ENCODE results near the gene SPRR2D.
"Not testable (repeated sequence)": the region's sequence is repeated elsewhere in the genome, so short reads cannot be mapped to it uniquely, and the experiment has no call there.

SPRR2D gene

DNA sequence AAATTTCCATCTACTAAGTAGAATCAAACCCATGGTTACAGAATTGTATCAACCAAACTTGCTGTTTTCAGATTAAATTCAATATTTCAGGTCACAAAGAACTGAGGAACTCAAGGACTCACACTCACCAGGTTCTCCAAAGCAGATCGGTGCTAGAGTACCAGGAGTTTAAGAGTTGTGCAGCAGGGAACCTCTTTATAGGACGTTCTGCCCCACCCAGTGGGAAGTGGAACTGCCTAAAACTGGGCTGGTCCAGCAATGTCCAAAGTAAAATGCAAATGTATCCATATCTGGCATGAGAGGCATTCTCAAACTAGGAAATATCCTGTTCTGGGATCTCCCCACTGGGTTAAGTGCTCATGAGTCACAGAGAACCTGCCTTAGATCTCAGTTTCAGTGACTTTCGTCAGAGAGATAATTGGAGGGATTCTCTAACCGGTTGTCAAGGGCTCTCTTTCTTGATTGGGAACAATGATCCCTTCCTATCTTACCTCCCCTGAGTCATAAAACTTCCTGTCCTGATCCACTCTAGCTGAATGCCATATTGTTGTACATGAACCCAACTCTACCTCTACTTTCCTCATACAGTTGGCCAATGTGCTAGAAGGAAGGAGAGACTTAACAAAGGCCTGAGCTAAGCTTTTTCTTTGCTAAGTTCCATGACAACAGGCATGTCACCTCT, at the start of gene SPRR2D:
Gene SPRR2D, minus strand, starts transcription at position 171 of the 682 bp plus-strand sequence. CDS start 774 bp downstream, outside the sequence.
- Histone ChIP-seq H3K36me3 (ENCODE audit: control insufficient read depth, insufficient read depth, low read length, severe bottlenecking) (no peaks in the 10 kb centered on the region), H3K27me3 (replicated peaks; ENCODE audit: control insufficient read depth, insufficient read depth, low read length) (peaks cover 6% of the 10 kb centered on the region), H3K4me1 (ENCODE audit: control insufficient read depth, insufficient read depth, low read length) (no peaks in the 10 kb centered on the region), H3K4me3 (ENCODE audit: low read length) (no peak within 1 kb of the TSS), H3K9me3 (ENCODE audit: control insufficient read depth, low read length) (no peaks in the 10 kb centered on the region), H3K9ac (ENCODE audit: low read length) (no peak within 1 kb of the TSS)
- no peak for DNase-seq (ENCODE audit: low read depth)

- no peak for DNase-seq (ENCODE audit: low read depth)
- Histone ChIP-seq H3K27me3 (replicated peaks; ENCODE audit: control insufficient read depth, insufficient read depth, low read length) (no peaks in the 10 kb centered on the region), H3K4me1 (ENCODE audit: control insufficient read depth, insufficient read depth, low read length) (no peaks in the 10 kb centered on the region), H3K9me3 (ENCODE audit: control insufficient read depth, low read length) (peaks cover 9% of the 10 kb centered on the region), H3K36me3 (ENCODE audit: control insufficient read depth, insufficient read depth, low read length, severe bottlenecking) (no peaks in the 10 kb centered on the region), H3K9ac (ENCODE audit: low read length) (no peak overlapping the region), H3K4me3 (ENCODE audit: low read length) (no peak overlapping the region)
Measured at GRCh38 chr1:153087652-153088051, 46.7 kb upstream of the SPRR2D start.

DNA sequence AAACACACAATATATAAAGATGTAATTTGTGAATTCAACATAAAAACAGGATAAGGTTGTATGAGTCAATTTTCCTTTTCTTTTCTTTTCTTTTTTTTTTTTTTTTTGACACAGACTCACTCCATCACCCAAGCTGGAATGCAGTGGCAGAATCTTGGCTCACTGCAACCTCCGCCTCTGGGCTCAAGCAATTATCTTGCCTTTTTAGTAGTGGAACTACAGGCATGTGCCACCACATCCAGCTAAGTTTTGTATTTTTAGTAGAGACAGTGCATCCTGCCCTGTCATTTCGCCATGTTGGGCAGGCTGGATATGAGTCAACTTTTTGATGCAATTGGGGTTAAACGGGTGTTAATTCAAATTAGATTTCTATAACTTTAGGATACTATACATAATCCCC, 40.8 kb upstream of the SPRR2D start:
- H3K4me1 ChIP-seq (ENCODE audit: control insufficient read depth, insufficient read depth, low read length): no peaks in the 10 kb centered on the region
- no peaks in the 10 kb centered on the region for H3K27me3 ChIP-seq (replicated peaks; ENCODE audit: control insufficient read depth, insufficient read depth, low read length)
- no peaks in the 10 kb centered on the region for H3K36me3 ChIP-seq (ENCODE audit: control insufficient read depth, insufficient read depth, low read length, severe bottlenecking)
- no peak overlapping the region for H3K4me3 ChIP-seq (ENCODE audit: low read length)
- H3K9ac ChIP-seq (ENCODE audit: low read length): no peak overlapping the region
- peaks cover 13% of the 10 kb centered on the region for H3K9me3 ChIP-seq (ENCODE audit: control insufficient read depth, low read length)
- DNase-seq (ENCODE audit: low read depth): no peak

DNA sequence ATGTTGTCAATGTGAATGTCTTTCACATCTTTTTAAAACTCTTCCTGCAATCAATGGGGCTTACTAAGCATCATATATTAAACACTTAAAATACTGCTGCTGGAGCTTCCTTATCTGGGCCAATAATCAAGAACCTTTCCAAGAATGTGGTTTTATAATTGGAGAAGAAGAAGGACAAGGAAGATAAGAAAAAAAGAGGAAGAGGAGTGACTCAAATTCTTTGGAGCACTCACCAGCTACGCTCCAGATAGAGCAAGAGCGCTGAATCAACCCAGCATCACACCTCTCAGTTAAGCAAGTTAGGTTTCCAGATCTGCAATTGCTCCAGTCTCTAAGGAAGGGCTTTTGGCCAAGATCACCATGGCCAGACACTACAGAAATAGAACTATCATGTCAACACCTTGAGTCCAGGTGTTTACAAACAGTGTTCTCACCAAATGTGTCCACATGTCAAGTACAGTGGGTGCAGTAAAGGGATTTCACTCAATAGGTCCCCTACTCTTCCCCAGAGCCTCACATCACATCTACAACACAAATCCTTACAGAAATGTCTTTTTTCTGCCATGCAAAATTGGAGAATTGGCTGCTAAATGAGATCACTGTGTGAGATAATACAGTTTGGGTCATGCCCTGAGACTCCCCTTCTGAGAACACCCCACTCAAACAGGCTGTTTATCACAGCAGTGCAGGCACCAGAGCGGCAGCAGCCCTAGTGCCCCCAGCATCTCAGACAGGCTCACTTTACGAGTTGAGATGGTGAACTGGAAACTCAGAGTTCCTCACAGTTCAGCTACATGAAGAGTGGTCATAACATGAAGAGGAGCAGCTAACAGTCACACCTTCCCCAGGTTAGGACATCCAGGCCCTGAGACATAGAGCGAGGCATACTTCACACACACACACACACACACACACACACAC, 32.1 kb upstream of the SPRR2D start:
- no peak overlapping the region for H3K4me3 ChIP-seq (ENCODE audit: low read length)
- DNase-seq (ENCODE audit: low read depth): no peak

DNA sequence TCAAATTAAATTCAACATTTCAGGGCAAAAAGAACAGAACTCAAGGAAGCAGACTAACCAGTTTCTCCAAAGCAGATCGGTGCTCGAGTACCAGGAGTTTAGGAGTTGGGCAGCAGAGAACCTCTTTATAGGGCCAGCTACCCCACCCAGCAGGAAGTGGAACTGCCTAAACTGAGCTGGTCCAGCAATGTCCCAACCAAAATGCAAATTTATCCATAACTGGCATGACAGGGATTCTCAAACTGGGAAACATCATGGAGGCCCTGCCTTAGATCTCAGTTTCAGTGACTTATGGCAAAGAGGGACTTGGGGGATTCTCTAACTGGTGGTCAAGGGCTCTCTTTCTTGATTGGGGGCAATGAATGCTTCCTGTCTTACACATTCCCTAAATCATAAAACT, 30.6 kb upstream of the SPRR2D start, which contains the start of gene SPRR2B:
Gene SPRR2B, minus strand, starts transcription at position 101 of the 400 bp plus-strand sequence. CDS start 772 bp downstream, outside the sequence.
- peaks cover 2% of the 10 kb centered on the region for H3K27me3 ChIP-seq (replicated peaks; ENCODE audit: control insufficient read depth, insufficient read depth, low read length)
- no peaks in the 10 kb centered on the region for H3K36me3 ChIP-seq (ENCODE audit: control insufficient read depth, insufficient read depth, low read length, severe bottlenecking)
- H3K9me3 ChIP-seq (ENCODE audit: control insufficient read depth, low read length): no peaks in the 10 kb centered on the region
- no peak for DNase-seq (ENCODE audit: low read depth)
- no peak within 1 kb of the TSS for H3K4me3 ChIP-seq (ENCODE audit: low read length)
- no peaks in the 10 kb centered on the region for H3K4me1 ChIP-seq (ENCODE audit: control insufficient read depth, insufficient read depth, low read length)
- H3K9ac ChIP-seq (ENCODE audit: low read length): no peak within 1 kb of the TSS

More for the DNA sequence above, 32.1 kb upstream of the SPRR2D start:
- Histone ChIP-seq H3K4me1 (ENCODE audit: control insufficient read depth, insufficient read depth, low read length) (no peaks in the 10 kb centered on the region), H3K27me3 (replicated peaks; ENCODE audit: control insufficient read depth, insufficient read depth, low read length) (peaks cover 2% of the 10 kb centered on the region), H3K9ac (ENCODE audit: low read length) (no peak overlapping the region), H3K9me3 (ENCODE audit: control insufficient read depth, low read length) (no peaks in the 10 kb centered on the region), H3K36me3 (ENCODE audit: control insufficient read depth, insufficient read depth, low read length, severe bottlenecking) (no peaks in the 10 kb centered on the region)

DNA sequence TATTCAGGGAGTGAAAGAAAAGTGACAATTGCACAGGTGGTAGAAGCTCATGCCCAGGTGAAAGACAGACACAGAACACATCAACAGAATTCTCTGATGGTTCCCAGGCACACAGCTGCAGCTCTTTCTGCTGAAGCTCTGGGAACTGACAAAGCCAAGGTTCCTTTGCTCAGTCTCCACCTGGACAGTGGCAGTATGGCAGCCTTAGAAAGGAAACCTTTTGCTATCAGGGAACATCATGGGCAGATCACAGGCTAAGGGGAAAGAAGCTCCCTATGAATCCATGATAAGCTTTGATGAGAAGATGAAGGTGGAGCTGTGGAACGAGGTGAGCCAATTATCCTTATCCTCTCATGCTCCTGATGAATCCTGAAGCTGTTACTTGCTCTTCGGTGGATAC, 29.3 kb upstream of the SPRR2D start:
- DNase-seq (ENCODE audit: low read depth): no peak
- Histone ChIP-seq H3K27me3 (replicated peaks; ENCODE audit: control insufficient read depth, insufficient read depth, low read length) (peaks cover 2% of the 10 kb centered on the region), H3K4me1 (ENCODE audit: control insufficient read depth, insufficient read depth, low read length) (no peaks in the 10 kb centered on the region), H3K9ac (ENCODE audit: low read length) (no peak overlapping the region), H3K9me3 (ENCODE audit: control insufficient read depth, low read length) (no peaks in the 10 kb centered on the region), H3K4me3 (ENCODE audit: low read length) (no peak overlapping the region), H3K36me3 (ENCODE audit: control insufficient read depth, insufficient read depth, low read length, severe bottlenecking) (no peaks in the 10 kb centered on the region)

GRCh38 chr1:153058826-153059784, 18.2 kb upstream of the SPRR2D start:
- Histone ChIP-seq H3K27me3 (replicated peaks; ENCODE audit: control insufficient read depth, insufficient read depth, low read length) (peaks cover 4% of the 10 kb centered on the region), H3K9me3 (ENCODE audit: control insufficient read depth, low read length) (peaks cover 4% of the 10 kb centered on the region), H3K4me1 (ENCODE audit: control insufficient read depth, insufficient read depth, low read length) (no peaks in the 10 kb centered on the region), H3K9ac (ENCODE audit: low read length) (no peak overlapping the region), H3K36me3 (ENCODE audit: control insufficient read depth, insufficient read depth, low read length, severe bottlenecking) (no peaks in the 10 kb centered on the region), H3K4me3 (ENCODE audit: low read length) (no peak overlapping the region)
- DNase-seq (ENCODE audit: low read depth): no peak

- H3K9me3 ChIP-seq (ENCODE audit: control insufficient read depth, low read length): peaks cover 2% of the 10 kb centered on the region
- H3K4me1 ChIP-seq (ENCODE audit: control insufficient read depth, insufficient read depth, low read length): no peaks in the 10 kb centered on the region
- no peak overlapping the region for H3K4me3 ChIP-seq (ENCODE audit: low read length)
- no peak overlapping the region for H3K9ac ChIP-seq (ENCODE audit: low read length)
- no peak for DNase-seq (ENCODE audit: low read depth)
- H3K36me3 ChIP-seq (ENCODE audit: control insufficient read depth, insufficient read depth, low read length, severe bottlenecking): no peaks in the 10 kb centered on the region
- H3K27me3 ChIP-seq (replicated peaks; ENCODE audit: control insufficient read depth, insufficient read depth, low read length): peaks cover 4% of the 10 kb centered on the region
Measured at GRCh38 chr1:153058154-153058553, 17.2 kb upstream of the SPRR2D start.

GRCh38 chr1:153057375-153057774, 16.5 kb upstream of the SPRR2D start, which contains the start of gene SPRR2A:
Gene SPRR2A (minus strand): TSS chr1:153057512. CDS start chr1:153056735, 777 bp downstream.
- H3K9me3 ChIP-seq (ENCODE audit: control insufficient read depth, low read length): peaks cover 8% of the 10 kb centered on the region
- no peak within 1 kb of the TSS for H3K9ac ChIP-seq (ENCODE audit: low read length)
- H3K4me1 ChIP-seq (ENCODE audit: control insufficient read depth, insufficient read depth, low read length): no peaks in the 10 kb centered on the region
- no peak within 1 kb of the TSS for H3K4me3 ChIP-seq (ENCODE audit: low read length)
- H3K27me3 ChIP-seq (replicated peaks; ENCODE audit: control insufficient read depth, insufficient read depth, low read length): peaks cover 4% of the 10 kb centered on the region
- H3K36me3 ChIP-seq (ENCODE audit: control insufficient read depth, insufficient read depth, low read length, severe bottlenecking): no peaks in the 10 kb centered on the region
- no peak for DNase-seq (ENCODE audit: low read depth)

GRCh38 chr1:153056111-153056510, 15.2 kb upstream of the SPRR2D start:
- H3K4me3 ChIP-seq (ENCODE audit: low read length); DNase-seq (ENCODE audit: low read depth); H3K4me1 ChIP-seq (ENCODE audit: control insufficient read depth, insufficient read depth, low read length); H3K27me3 ChIP-seq (replicated peaks; ENCODE audit: control insufficient read depth, insufficient read depth, low read length); H3K9ac ChIP-seq (ENCODE audit: low read length); H3K36me3 ChIP-seq (ENCODE audit: control insufficient read depth, insufficient read depth, low read length, severe bottlenecking): not testable (repeated sequence)
- H3K9me3 ChIP-seq (ENCODE audit: control insufficient read depth, low read length): peaks cover 18% of the 10 kb centered on the region

Data from adipocyte (in vitro differentiated cells).